HG02973 (cell line): ENCODE results near the gene PPP2R5C.

Source experiments
- ATAC-seq: cut with Tn5 transposase; IDR thresholded peaks from one replicate; pipeline ENCODE4 v1.9.1; 2021; ENCODE audit warnings: moderate library complexity; ENCODE audit not compliant: unreplicated experiment

The PPP2R5C gene

GRCh38 chr14:101909371-101910096, 148.0 kb downstream of the PPP2R5C start:
- no peak for ATAC-seq

- ATAC-seq: no peak
Observed at GRCh38 chr14:101912841-101913240, 151.3 kb downstream of the PPP2R5C start.

GRCh38 chr14:101914083-101914482, 152.6 kb downstream of the PPP2R5C start:
- no peak for ATAC-seq

- ATAC-seq: no peak
Observed at GRCh38 chr14:101915871-101916815, 154.6 kb downstream of the PPP2R5C start.

- ATAC-seq: no peak
Observed at GRCh38 chr14:101916816-101917412, 155.4 kb downstream of the PPP2R5C start.

GRCh38 chr14:101917413-101918017, 156.0 kb downstream of the PPP2R5C start:
- ATAC-seq: no peak

- ATAC-seq: no peak
Observed at GRCh38 chr14:101918065-101918989, 156.8 kb downstream of the PPP2R5C start.

GRCh38 chr14:101920271-101920670, 158.8 kb downstream of the PPP2R5C start:
- ATAC-seq: no peak

- no peak for ATAC-seq
Observed at GRCh38 chr14:101922866-101923265, 161.4 kb downstream of the PPP2R5C start.

- no peak for ATAC-seq
Observed at GRCh38 chr14:101925152-101925551, 163.6 kb downstream of the PPP2R5C start.

- ATAC-seq: no peak
Observed at GRCh38 chr14:101926085-101926484, 164.6 kb downstream of the PPP2R5C start.

- no peak for ATAC-seq
Observed at GRCh38 chr14:101926620-101927019, 165.1 kb downstream of the PPP2R5C start.

- ATAC-seq: no peak
Observed at GRCh38 chr14:101927859-101928258, 166.3 kb downstream of the PPP2R5C start.

GRCh38 chr14:101928415-101928841, 166.9 kb downstream of the PPP2R5C start:
- ATAC-seq: no peak

- no peak for ATAC-seq
Observed at GRCh38 chr14:101929096-101929495, 167.6 kb downstream of the PPP2R5C start.

- no peak for ATAC-seq
Observed at GRCh38 chr14:101929946-101930345, 168.4 kb downstream of the PPP2R5C start.

GRCh38 chr14:101932673-101933072, 171.2 kb downstream of the PPP2R5C start:
- ATAC-seq: no peak

- ATAC-seq: no peak
Observed at GRCh38 chr14:101933209-101933608, 171.7 kb downstream of the PPP2R5C start.

GRCh38 chr14:101934601-101935150, 173.2 kb downstream of the PPP2R5C start:
- no peak for ATAC-seq
